ENCODE results near the gene RTEL1. TPM values are rescaled to one million over a fixed set of nuclear protein-coding genes. Genes with fewer than 3 reads are reported as not detected.

RTEL1 gene
- total and polyA plus RNA-seq, 4 experiments from 2014 or later, result 1.3 to 36.0 (median 18.2) TPM

- Histone ChIP-seq H3K27ac (ENCODE audit: low read depth, low read length) (no peak overlapping the region), H3K27me3 (ENCODE audit: insufficient read depth, low read length) (no peaks in the 10 kb centered on the region), H3K4me3 (ENCODE audit: low read length in 2 of 2) (no peak overlapping the region), H3K9me3 (ENCODE audit: control insufficient read depth in 1 of 2, low read length in 2 of 2) (no peaks in the 10 kb centered on the region), H3K4me1 (ENCODE audit: insufficient read depth, low read length) (peaks cover 16% of the 10 kb centered on the region), H3K36me3 (ENCODE audit: insufficient read depth, low read length) (no peaks in the 10 kb centered on the region)
- no peak for DNase-seq
- no peaks in the 10 kb centered on the region for H3K27me3 Mint-ChIP-seq
- H3K4me1 Mint-ChIP-seq, result peaks cover 1 to 10% (median 5%) of the 10 kb centered on the region in 4 donors
- ChIA-PET CTCF (ENCODE audit: partially characterized antibody) (no interaction called here), POLR2A (ENCODE audit: partially characterized antibody) (interaction anchor here (0.6 to 2.4 kb wide), 5 partner anchors 9 to 176 kb away, joined by 3 to 6 read pairs (median 3); partner anchors contain the start of genes ARFRP1, LIME1 and ZGPAT)
- no peaks in the 10 kb centered on the region for H3K9me3 Mint-ChIP-seq
- no peak overlapping the region for H3K27ac Mint-ChIP-seq
- peaks cover 0 to 2% of the 10 kb centered on the region in 2 donors for H3K36me3 Mint-ChIP-seq
- intact Hi-C loops (cut with micrococcal nuclease), result no loop called here
- peak overlapping the region in 1 of 8 donors; percentile 41 for H3K4me3 Mint-ChIP-seq
Observed at GRCh38 chr20:63688228-63689045, 30.3 kb downstream of the RTEL1 start.

GRCh38 chr20:63689046-63690002 is 31.2 kb downstream of the RTEL1 start:
- Mint-ChIP-seq H3K9me3 (peaks cover 0 to 3% (median 0%) of the 10 kb centered on the region in 8 donors), H3K4me1 (peaks cover 0 to 10% (median 1%) of the 10 kb centered on the region in 4 donors), H3K4me3 (no peak overlapping the region), H3K27ac (no peak overlapping the region), H3K36me3 (peaks cover 0 to 2% of the 10 kb centered on the region in 2 donors), H3K27me3 (no peaks in the 10 kb centered on the region)
- intact Hi-C loops (cut with micrococcal nuclease), result no loop called here
- Histone ChIP-seq H3K36me3 (ENCODE audit: insufficient read depth, low read length) (no peaks in the 10 kb centered on the region), H3K9me3 (ENCODE audit: control insufficient read depth in 1 of 2, low read length in 2 of 2) (no peaks in the 10 kb centered on the region), H3K4me1 (ENCODE audit: insufficient read depth, low read length) (peaks cover 16% of the 10 kb centered on the region), H3K4me3 (ENCODE audit: low read length in 2 of 2) (no peak overlapping the region), H3K27me3 (ENCODE audit: insufficient read depth, low read length) (no peaks in the 10 kb centered on the region), H3K27ac (ENCODE audit: low read depth, low read length) (no peak overlapping the region)
- ChIA-PET POLR2A (ENCODE audit: partially characterized antibody) (interaction anchor here (0.6 to 2.4 kb wide), 4 partner anchors 8 to 175 kb away, joined by 3 to 6 read pairs (median 4); partner anchors contain the start of genes ARFRP1, LIME1 and ZGPAT), CTCF (ENCODE audit: partially characterized antibody) (no interaction called here)
- no peak for DNase-seq

- CTCF ChIA-PET (ENCODE audit: partially characterized antibody), result no interaction called here
- H3K36me3 ChIP-seq (ENCODE audit: insufficient read depth, low read length), result no peaks in the 10 kb centered on the region
- POLR2A ChIA-PET (ENCODE audit: partially characterized antibody), result interaction anchor here (1.9 to 2.4 kb wide), 2 partner anchors 32 to 47 kb away, joined by 5 to 8 read pairs; partner anchors contain the start of genes LIME1 and RTEL1
- peaks cover 0 to 10% (median 1%) of the 10 kb centered on the region in 4 donors for H3K4me1 Mint-ChIP-seq
- H3K27ac ChIP-seq (ENCODE audit: low read depth, low read length), result no peak overlapping the region
- peaks cover 0 to 2% of the 10 kb centered on the region in 2 donors for H3K36me3 Mint-ChIP-seq
- intact Hi-C loops (cut with micrococcal nuclease), result no loop called here
- no peaks in the 10 kb centered on the region for H3K27me3 Mint-ChIP-seq
- H3K27ac Mint-ChIP-seq, result no peak overlapping the region
- peaks cover 0 to 3% (median 0%) of the 10 kb centered on the region in 8 donors for H3K9me3 Mint-ChIP-seq
- no peak overlapping the region for H3K4me3 Mint-ChIP-seq
- no peak overlapping the region for H3K4me3 ChIP-seq (ENCODE audit: low read length in 2 of 2)
- DNase-seq, result no peak
- H3K4me1 ChIP-seq (ENCODE audit: insufficient read depth, low read length), result peaks cover 16% of the 10 kb centered on the region
- H3K9me3 ChIP-seq (ENCODE audit: control insufficient read depth in 1 of 2, low read length in 2 of 2), result no peaks in the 10 kb centered on the region
- no peaks in the 10 kb centered on the region for H3K27me3 ChIP-seq (ENCODE audit: insufficient read depth, low read length)
Observed at GRCh38 chr20:63690003-63690897, 32.1 kb downstream of the RTEL1 start.

- intact Hi-C loops (cut with micrococcal nuclease), result no loop called here
- Histone ChIP-seq H3K4me1 (ENCODE audit: insufficient read depth, low read length) (peaks cover 18% of the 10 kb centered on the region), H3K36me3 (ENCODE audit: insufficient read depth, low read length) (no peaks in the 10 kb centered on the region), H3K27ac (ENCODE audit: low read depth, low read length) (no peak overlapping the region), H3K27me3 (ENCODE audit: insufficient read depth, low read length) (no peaks in the 10 kb centered on the region), H3K9me3 (ENCODE audit: control insufficient read depth in 1 of 2, low read length in 2 of 2) (no peaks in the 10 kb centered on the region), H3K4me3 (ENCODE audit: low read length in 2 of 2) (no peak overlapping the region)
- peaks cover 2 to 10% (median 2%) of the 10 kb centered on the region in 4 donors for H3K4me1 Mint-ChIP-seq
- peaks cover 0 to 3% (median 0%) of the 10 kb centered on the region in 8 donors for H3K9me3 Mint-ChIP-seq
- CTCF ChIA-PET (ENCODE audit: partially characterized antibody), result no interaction called here
- no peak overlapping the region for H3K4me3 Mint-ChIP-seq
- H3K36me3 Mint-ChIP-seq, result peaks cover 0 to 2% of the 10 kb centered on the region in 2 donors
- POLR2A ChIA-PET (ENCODE audit: partially characterized antibody), result interaction anchor here (1.4 to 1.9 kb wide), 2 partner anchors 33 to 45 kb away, joined by 4 to 8 read pairs; partner anchors contain the start of genes LIME1 and RTEL1
- H3K27ac Mint-ChIP-seq, result no peak overlapping the region
- H3K27me3 Mint-ChIP-seq, result no peaks in the 10 kb centered on the region
- no peak for DNase-seq
Observed at GRCh38 chr20:63690898-63691710, 33.0 kb downstream of the RTEL1 start.

- no peak overlapping the region for H3K4me3 Mint-ChIP-seq
- Histone ChIP-seq H3K9me3 (ENCODE audit: control insufficient read depth in 1 of 2, low read length in 2 of 2) (no peaks in the 10 kb centered on the region), H3K36me3 (ENCODE audit: insufficient read depth, low read length) (no peaks in the 10 kb centered on the region), H3K27me3 (ENCODE audit: insufficient read depth, low read length) (no peaks in the 10 kb centered on the region), H3K27ac (ENCODE audit: low read depth, low read length) (no peak overlapping the region), H3K4me1 (ENCODE audit: insufficient read depth, low read length) (peaks cover 21% of the 10 kb centered on the region), H3K4me3 (ENCODE audit: low read length in 2 of 2) (no peak overlapping the region)
- peaks cover 0 to 2% of the 10 kb centered on the region in 2 donors for H3K36me3 Mint-ChIP-seq
- peaks cover 3 to 10% (median 5%) of the 10 kb centered on the region in 4 donors for H3K4me1 Mint-ChIP-seq
- H3K27ac Mint-ChIP-seq, result peak overlapping the region in 1 of 7 donors; percentile 64
- no peak for DNase-seq
- peaks cover 0 to 3% (median 0%) of the 10 kb centered on the region in 8 donors for H3K9me3 Mint-ChIP-seq
- POLR2A ChIA-PET (ENCODE audit: partially characterized antibody), result interaction anchor here (1.4 to 1.9 kb wide), 2 partner anchors 34 to 44 kb away, joined by 4 to 8 read pairs; partner anchors contain the start of genes LIME1 and RTEL1
- H3K27me3 Mint-ChIP-seq, result no peaks in the 10 kb centered on the region
- intact Hi-C loops (cut with micrococcal nuclease), result no loop called here
- CTCF ChIA-PET (ENCODE audit: partially characterized antibody), result no interaction called here
Observed at GRCh38 chr20:63691711-63692435, 33.8 kb downstream of the RTEL1 start.

Measured in CD4-positive, alpha-beta memory T cell (primary cell).